ENCODE data around the gene RASA4.
"Not testable (repeated sequence)": the region's sequence is repeated elsewhere in the genome, so short reads cannot be mapped to it uniquely, and the experiment has no call there.

RASA4 gene

DNA sequence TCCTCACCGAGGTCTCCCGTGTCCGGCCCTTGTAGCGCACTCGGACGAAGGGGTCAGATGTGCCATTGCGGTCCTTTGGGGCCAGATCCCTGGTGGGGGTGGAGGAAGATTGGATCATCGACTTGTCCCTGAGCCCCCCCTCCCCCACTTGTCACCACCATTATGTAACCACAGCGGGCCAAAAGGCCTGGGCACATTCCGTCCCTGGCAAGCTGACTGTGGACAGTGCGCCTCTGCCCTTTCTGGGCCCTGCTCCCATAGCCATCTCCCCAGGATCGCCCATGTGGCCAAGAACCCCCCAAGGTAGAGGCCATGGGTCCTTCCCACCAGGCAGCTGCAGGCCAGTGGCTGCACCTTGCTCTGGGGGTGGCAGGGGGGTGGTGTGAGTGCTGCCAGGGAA is 14.2 kb downstream of the RASA4 start:
- H3K9me3 ChIP-seq (replicated peaks; ENCODE audit: low read length); H3K4me2 ChIP-seq (ENCODE audit: low read length); H3K4me1 ChIP-seq (ENCODE audit: control insufficient read depth, insufficient read depth, low read length); H3K27me3 ChIP-seq (ENCODE audit: control insufficient read depth, insufficient read depth, low read length); H3K9ac ChIP-seq (ENCODE audit: low read depth, low read length); H3K36me3 ChIP-seq (ENCODE audit: insufficient read depth, low read length); H3K4me3 ChIP-seq (ENCODE audit: low read length): not testable (repeated sequence)

DNA sequence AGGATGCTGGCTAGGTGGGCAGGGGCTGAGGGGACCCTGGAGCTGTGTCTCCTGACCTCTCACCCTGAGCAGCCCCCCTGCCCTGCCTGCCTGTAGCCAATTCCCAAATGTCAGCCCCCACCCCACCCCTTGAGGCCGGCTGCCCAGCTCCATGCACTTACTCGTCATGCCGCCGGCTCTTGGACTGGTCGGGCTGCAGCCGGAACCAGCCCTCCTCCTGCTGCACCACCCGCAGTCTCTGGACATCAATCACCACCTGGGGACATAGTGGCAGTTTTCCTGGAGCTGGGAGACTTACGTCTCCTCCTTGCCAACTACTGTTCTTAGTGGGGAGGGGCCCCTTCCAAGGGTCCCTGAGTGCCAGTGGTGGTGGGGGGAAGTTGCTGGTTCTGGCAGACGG is 16.9 kb downstream of the RASA4 start:
- not testable (repeated sequence) for H3K9me3 ChIP-seq (replicated peaks; ENCODE audit: low read length)

DNA sequence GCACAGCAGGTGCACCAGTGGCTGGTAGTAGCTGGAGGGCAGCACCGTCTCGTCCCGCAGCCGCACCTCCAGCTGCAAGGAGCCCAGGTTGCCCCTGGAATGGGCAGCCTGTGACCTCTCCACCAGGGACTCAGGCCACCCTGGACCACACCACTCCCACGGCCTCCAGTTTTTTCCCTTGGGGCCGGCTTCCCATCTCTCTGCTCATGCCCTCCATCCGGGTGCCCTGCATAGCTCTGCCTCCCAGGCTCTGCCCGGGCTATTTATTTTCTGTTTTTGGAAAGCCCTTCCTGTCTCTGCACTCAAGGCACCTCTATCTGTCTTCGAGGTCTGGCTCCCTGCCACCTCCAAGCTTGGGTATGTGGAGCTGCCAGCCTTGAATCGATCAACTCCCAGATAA is 20.5 kb downstream of the RASA4 start:
- not testable (repeated sequence) for H3K4me3 ChIP-seq (ENCODE audit: low read length); H3K4me1 ChIP-seq (ENCODE audit: control insufficient read depth, insufficient read depth, low read length); H3K9ac ChIP-seq (ENCODE audit: low read depth, low read length); H3K27me3 ChIP-seq (ENCODE audit: control insufficient read depth, insufficient read depth, low read length); H3K36me3 ChIP-seq (ENCODE audit: insufficient read depth, low read length); H3K4me2 ChIP-seq (ENCODE audit: low read length); H3K9me3 ChIP-seq (replicated peaks; ENCODE audit: low read length)

More for the DNA sequence above, 16.9 kb downstream of the RASA4 start:
- not testable (repeated sequence) for H3K4me3 ChIP-seq (ENCODE audit: low read length); H3K27me3 ChIP-seq (ENCODE audit: control insufficient read depth, insufficient read depth, low read length); H3K4me2 ChIP-seq (ENCODE audit: low read length); H3K36me3 ChIP-seq (ENCODE audit: insufficient read depth, low read length); H3K4me1 ChIP-seq (ENCODE audit: control insufficient read depth, insufficient read depth, low read length); H3K9ac ChIP-seq (ENCODE audit: low read depth, low read length)

DNA sequence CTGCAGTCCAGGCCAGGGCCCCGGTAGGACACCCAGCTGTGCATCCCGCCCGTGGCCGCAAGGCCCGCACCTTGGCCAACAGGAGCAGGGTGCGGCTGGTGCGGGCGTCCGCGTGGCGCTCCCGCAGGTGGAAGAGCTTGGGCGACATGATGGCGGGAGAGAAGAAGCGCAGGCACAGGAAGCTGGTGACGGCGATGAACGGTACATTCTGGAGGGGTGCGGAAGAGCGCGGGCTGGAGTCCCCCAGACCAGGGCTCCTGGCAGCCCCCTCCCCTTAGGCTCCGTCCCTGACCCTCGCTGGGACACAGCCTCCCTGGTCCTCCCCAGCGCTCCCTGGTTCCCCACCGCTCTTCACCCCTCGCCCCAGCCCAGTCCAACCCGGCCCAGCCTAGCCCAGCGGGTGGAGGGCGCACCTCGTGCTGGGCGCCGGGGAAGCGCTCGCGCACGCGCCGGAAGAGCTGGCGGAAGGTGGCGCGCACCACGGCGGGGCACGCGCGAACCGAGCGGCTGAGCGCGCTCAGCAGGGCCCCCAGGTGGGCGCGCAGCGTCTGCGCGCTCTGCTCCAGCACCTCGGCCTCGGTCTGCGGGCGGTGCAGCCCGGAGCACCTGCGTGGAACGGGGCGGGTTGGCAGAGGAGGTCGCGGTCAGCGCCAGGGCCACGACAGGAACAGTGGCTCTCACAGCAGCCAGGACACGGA is 22.8 kb downstream of the RASA4 start:
- H3K9me3 ChIP-seq (replicated peaks; ENCODE audit: low read length); H3K36me3 ChIP-seq (ENCODE audit: insufficient read depth, low read length); H3K9ac ChIP-seq (ENCODE audit: low read depth, low read length); H3K4me2 ChIP-seq (ENCODE audit: low read length); H3K4me1 ChIP-seq (ENCODE audit: control insufficient read depth, insufficient read depth, low read length); H3K27me3 ChIP-seq (ENCODE audit: control insufficient read depth, insufficient read depth, low read length); H3K4me3 ChIP-seq (ENCODE audit: low read length): not testable (repeated sequence)

DNA sequence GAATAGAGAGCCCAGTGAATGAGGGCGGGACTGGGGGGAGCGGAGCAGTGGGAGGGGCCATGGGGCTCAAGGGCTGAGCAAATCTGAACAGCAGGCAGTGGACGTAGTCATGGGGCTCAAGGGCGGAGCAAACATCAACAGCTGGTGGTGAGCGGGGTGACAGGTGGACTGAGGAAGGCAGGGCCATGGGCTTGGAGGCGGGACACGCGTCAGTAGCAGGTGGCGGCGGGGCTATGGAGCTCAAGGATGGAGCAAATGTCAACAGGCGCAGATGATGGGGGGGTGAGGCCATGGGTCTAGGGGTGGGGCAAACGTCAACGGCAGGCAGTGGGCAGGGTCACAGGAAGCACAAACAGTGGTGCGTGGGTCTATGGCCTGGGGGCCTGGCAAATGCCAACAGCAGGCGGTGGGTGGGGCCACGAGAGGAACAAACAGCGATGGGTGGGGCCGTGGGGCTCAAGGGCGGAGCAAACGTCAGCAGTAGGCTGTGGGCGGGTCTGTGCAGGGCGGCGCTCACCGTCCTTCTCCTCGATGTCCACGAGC is 24.0 kb downstream of the RASA4 start:
- H3K4me1 ChIP-seq (ENCODE audit: control insufficient read depth, insufficient read depth, low read length); H3K9me3 ChIP-seq (replicated peaks; ENCODE audit: low read length); H3K36me3 ChIP-seq (ENCODE audit: insufficient read depth, low read length); H3K9ac ChIP-seq (ENCODE audit: low read depth, low read length); H3K27me3 ChIP-seq (ENCODE audit: control insufficient read depth, insufficient read depth, low read length); H3K4me3 ChIP-seq (ENCODE audit: low read length); H3K4me2 ChIP-seq (ENCODE audit: low read length): not testable (repeated sequence)

DNA sequence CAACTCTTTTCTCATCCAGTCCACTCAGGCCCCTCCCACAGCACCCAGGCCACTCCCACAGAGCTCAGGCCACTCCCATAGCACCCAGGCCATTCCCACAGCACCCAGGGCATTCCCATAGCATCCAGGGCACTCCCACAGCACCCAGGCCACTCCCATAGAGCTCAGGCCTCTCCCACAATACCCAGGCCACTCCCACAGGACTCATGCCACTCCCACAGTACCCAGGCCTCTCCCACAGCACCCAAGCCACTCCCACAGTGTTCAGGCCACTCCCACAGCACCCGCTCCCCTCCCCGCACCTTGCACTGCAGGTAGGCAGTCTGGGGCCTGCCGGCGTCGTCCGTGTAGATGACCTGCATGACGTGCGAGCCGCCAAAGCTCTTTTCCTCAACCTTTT is 26.7 kb downstream of the RASA4 start:
- H3K36me3 ChIP-seq (ENCODE audit: insufficient read depth, low read length); H3K27me3 ChIP-seq (ENCODE audit: control insufficient read depth, insufficient read depth, low read length); H3K4me3 ChIP-seq (ENCODE audit: low read length); H3K4me1 ChIP-seq (ENCODE audit: control insufficient read depth, insufficient read depth, low read length); H3K4me2 ChIP-seq (ENCODE audit: low read length); H3K9ac ChIP-seq (ENCODE audit: low read depth, low read length); H3K9me3 ChIP-seq (replicated peaks; ENCODE audit: low read length): not testable (repeated sequence)

DNA sequence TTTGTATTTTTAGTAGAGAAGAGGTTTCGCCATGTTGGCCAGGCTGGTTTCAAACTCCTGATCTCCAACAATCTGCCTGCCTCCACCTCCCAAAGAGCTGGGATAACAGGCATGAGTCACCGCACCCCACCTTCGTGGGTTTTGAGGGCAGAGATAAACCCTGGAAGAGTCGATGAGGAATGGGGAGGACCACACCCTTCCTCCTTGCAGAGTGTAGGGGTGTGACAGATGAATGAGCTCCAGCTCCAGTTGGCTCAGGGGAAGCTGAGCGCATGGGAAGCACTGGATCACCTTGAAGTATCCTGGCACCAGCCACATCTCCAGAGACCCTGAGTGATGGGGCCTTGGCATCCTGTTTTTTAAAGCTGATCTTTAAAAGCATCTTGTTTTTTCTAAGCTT is 33.1 kb downstream of the RASA4 start:
- not testable (repeated sequence) for H3K27me3 ChIP-seq (ENCODE audit: control insufficient read depth, insufficient read depth, low read length); H3K9me3 ChIP-seq (replicated peaks; ENCODE audit: low read length); H3K4me3 ChIP-seq (ENCODE audit: low read length); H3K36me3 ChIP-seq (ENCODE audit: insufficient read depth, low read length); H3K9ac ChIP-seq (ENCODE audit: low read depth, low read length); H3K4me1 ChIP-seq (ENCODE audit: control insufficient read depth, insufficient read depth, low read length); H3K4me2 ChIP-seq (ENCODE audit: low read length)

DNA sequence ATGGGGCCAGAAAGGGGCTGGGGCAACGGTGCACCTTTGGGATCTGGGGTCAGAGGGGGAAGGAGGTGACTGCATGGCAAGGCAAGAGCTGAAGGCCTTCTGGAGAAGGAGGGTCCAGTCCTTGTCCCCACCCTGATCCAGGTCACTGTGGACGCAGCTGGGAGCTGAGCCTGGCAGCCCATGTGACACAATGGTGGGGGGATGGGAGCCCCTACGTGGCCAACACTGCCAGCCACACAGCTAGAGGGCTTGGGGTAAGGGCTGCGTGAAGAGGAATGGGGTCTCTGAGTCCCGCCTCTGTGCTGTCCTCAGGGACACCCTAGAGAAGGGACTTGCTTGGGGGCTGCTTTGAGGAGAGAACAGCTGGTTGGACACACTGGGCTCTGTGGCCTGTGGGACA is 34.8 kb downstream of the RASA4 start:
- not testable (repeated sequence) for H3K4me2 ChIP-seq (ENCODE audit: low read length); H3K4me1 ChIP-seq (ENCODE audit: control insufficient read depth, insufficient read depth, low read length); H3K9me3 ChIP-seq (replicated peaks; ENCODE audit: low read length); H3K27me3 ChIP-seq (ENCODE audit: control insufficient read depth, insufficient read depth, low read length); H3K36me3 ChIP-seq (ENCODE audit: insufficient read depth, low read length); H3K4me3 ChIP-seq (ENCODE audit: low read length); H3K9ac ChIP-seq (ENCODE audit: low read depth, low read length)

DNA sequence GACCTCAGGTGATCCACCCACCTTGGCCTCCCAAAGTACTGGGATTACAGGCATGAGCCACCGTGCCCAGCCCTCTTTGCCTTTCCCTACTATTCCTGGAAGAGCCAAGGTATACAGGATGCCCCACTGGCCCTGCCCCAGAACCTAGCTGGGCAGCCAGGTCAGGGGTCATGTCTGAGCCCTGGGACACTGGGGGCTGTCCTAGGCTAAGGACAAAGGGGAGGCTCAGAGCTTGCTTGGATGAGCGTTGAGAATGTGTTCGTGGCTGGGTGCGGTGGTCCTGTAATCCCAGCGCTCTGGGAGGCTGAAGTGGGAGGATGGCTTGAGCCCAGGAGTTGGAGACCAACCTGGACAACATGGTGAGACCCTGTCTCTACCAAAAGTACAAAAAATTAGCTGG is 38.1 kb downstream of the RASA4 start:
- not testable (repeated sequence) for H3K27me3 ChIP-seq (ENCODE audit: control insufficient read depth, insufficient read depth, low read length); H3K36me3 ChIP-seq (ENCODE audit: insufficient read depth, low read length); H3K4me3 ChIP-seq (ENCODE audit: low read length); H3K9me3 ChIP-seq (replicated peaks; ENCODE audit: low read length); H3K4me2 ChIP-seq (ENCODE audit: low read length); H3K4me1 ChIP-seq (ENCODE audit: control insufficient read depth, insufficient read depth, low read length); H3K9ac ChIP-seq (ENCODE audit: low read depth, low read length)

DNA sequence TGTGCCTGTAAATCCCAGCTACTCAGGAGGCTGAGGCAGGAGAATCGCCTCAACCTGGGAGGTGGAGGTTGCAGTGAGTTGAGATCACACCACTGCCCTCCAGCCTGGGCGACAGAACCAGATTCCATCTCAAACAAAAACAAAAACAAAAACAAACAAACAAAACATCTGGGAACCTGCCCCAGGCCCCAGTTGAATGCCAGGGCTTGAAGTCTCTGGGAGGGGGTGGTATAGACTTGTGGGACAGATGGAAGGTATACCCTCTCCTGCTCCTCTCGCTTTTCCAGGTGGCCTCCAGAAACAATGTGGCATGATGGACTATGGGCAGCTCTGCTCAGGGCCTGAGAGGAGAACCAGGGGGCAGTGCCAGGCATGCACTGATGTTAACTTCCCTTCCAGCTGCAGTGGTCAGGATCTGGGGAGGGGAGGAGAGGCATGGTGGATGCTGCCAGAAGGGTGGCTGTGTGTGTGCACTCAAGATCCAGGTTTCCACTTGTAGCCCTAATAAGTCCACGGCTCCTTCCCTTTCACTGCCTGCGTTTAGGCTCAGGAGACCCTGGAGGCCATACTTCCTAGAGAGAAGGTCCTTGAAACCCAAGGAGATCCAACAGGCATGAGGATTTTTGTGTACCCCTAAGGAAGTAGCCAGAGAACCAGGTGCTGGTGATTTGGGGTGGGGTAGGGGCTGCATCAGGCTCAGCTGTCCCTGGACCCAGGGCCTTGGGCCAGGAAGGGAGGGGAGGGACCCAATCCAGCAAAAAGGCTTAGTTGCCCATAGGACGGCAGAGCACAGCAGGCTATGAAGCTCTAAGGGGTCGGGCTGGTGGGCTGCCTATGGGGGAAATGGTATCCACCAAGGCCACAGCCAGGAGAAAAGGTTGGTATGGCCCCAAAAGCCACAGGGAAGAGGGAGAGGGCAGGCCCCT is 39.0 kb downstream of the RASA4 start:
- H3K4me2 ChIP-seq (ENCODE audit: low read length); H3K27me3 ChIP-seq (ENCODE audit: control insufficient read depth, insufficient read depth, low read length); H3K4me3 ChIP-seq (ENCODE audit: low read length); H3K9ac ChIP-seq (ENCODE audit: low read depth, low read length); H3K36me3 ChIP-seq (ENCODE audit: insufficient read depth, low read length); H3K9me3 ChIP-seq (replicated peaks; ENCODE audit: low read length); H3K4me1 ChIP-seq (ENCODE audit: control insufficient read depth, insufficient read depth, low read length): not testable (repeated sequence)

DNA sequence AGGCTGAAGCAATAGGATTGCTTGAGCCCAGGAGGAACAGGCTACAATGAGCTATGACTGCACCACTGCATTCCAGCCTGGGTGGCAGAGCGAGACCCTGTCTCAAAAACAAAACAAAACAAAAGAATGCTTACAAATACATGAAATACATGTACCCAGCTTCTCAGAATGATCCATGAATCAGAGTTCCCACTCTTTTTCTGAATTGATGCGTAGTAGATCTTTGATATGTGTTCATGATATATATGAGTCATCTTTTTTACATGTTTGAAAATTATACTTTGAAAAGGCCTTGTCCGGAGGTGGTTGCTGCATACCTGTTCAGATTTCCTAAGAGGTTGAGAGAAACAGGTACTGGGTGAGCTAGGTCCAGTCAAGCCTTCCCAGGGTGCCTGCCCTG is 40.2 kb downstream of the RASA4 start:
- not testable (repeated sequence) for H3K27me3 ChIP-seq (ENCODE audit: control insufficient read depth, insufficient read depth, low read length)

DNA sequence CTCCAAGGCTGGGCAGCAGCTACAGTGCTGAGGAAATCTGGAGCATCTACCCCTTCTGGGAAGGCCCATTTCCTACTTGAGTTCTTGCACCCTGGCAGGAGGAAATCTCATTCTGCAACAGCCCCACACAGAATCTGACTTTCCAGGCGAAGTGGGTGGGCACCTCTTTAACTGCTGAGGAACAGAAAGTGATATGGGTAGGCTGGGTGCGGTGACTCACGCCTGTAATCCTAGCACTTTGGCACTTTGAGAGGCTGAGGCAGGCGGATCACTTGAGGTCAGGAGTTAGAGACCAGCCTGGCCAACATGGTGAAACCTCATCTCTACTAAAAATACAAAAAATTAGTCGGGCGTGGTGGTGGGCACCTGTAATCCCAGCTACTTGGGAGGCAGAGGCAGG is 41.9 kb downstream of the RASA4 start:
- H3K36me3 ChIP-seq (ENCODE audit: insufficient read depth, low read length); H3K4me2 ChIP-seq (ENCODE audit: low read length); H3K9ac ChIP-seq (ENCODE audit: low read depth, low read length); H3K4me3 ChIP-seq (ENCODE audit: low read length); H3K4me1 ChIP-seq (ENCODE audit: control insufficient read depth, insufficient read depth, low read length); H3K27me3 ChIP-seq (ENCODE audit: control insufficient read depth, insufficient read depth, low read length); H3K9me3 ChIP-seq (replicated peaks; ENCODE audit: low read length): not testable (repeated sequence)

More for the DNA sequence above, 40.2 kb downstream of the RASA4 start:
- not testable (repeated sequence) for H3K4me1 ChIP-seq (ENCODE audit: control insufficient read depth, insufficient read depth, low read length); H3K4me2 ChIP-seq (ENCODE audit: low read length); H3K9me3 ChIP-seq (replicated peaks; ENCODE audit: low read length); H3K36me3 ChIP-seq (ENCODE audit: insufficient read depth, low read length); H3K9ac ChIP-seq (ENCODE audit: low read depth, low read length); H3K4me3 ChIP-seq (ENCODE audit: low read length)

Measured in skeletal muscle satellite cell (primary cell).